GM12878 (cell line): Measurements from ENCODE around the gene SLC36A4. TPM values are rescaled to one million over a fixed set of nuclear protein-coding genes. Genes with fewer than 3 reads are reported as not detected.

ENCODE experiments used
- ATAC-seq: fragments of 200-7000 bp; cut with Tn5 transposase; 3 replicates; pipeline ENCODE4 v1.9.1; 2020; ENCODE audit warnings: mild to moderate bottlenecking, moderate library complexity
- BruUV-seq: library from RNA; stranded (reverse); fragments of 400-500 nt; replicated peaks from 2 replicates; lab custom pipeline; 2021; lab: Mats Ljungman, UMichigan
- CTCF ChIA-PET: fragments of 300-600 bp; sonication (Branson Sonifier 250); formaldehyde crosslinking; extraction: SDS; loops from one replicate; lab custom pipeline; 2021; ENCODE audit warnings: inconsistent platforms; lab: Yijun Ruan, JAX
- POLR2A ChIA-PET: fragments of 350-600 bp; formaldehyde crosslinking; extraction: SDS; loops from one replicate; lab custom pipeline; 2021; ENCODE audit warnings: inconsistent platforms; lab: Charles Lee
- RAD21 ChIA-PET: fragments of 300-600 bp; sonication (Branson Sonifier 250); formaldehyde crosslinking; loops from one replicate; lab custom pipeline; 2023; ENCODE audit warnings: antibody characterized with exemption; ENCODE audit not compliant: unreplicated experiment; lab: Charles Lee
- SMC1A ChIA-PET: fragments of 300-600 bp; sonication (Branson Sonifier 250); formaldehyde crosslinking; loops from one replicate; lab custom pipeline; 2023; ENCODE audit not compliant: unreplicated experiment, uncharacterized antibody; lab: Charles Lee
- DNase-seq: peaks from one replicate; pipeline ENCODE4 v3.0.0-alpha.2; 2011; ENCODE audit warnings: low read depth, low spot score
- FAIRE-seq: peaks from 3 replicates; lab custom pipeline; 2011; peaks lifted over from hg19 to GRCh38; lab: Jason Lieb, UNC
- H2AFZ ChIP-seq: 2 replicates; pipeline ENCODE4 v1.6.0; 2011; ENCODE audit warnings: low read depth, low read length, control low read depth; ENCODE audit not compliant: control insufficient read depth
- H3K27ac ChIP-seq: 2 replicates; pipeline ENCODE4 v1.5.1; 2011; ENCODE audit warnings: control low read depth; ENCODE audit not compliant: control insufficient read depth, insufficient read depth
- H3K27me3 ChIP-seq, 2 experiments: replicated peaks in 1 of 2; 2 replicates each; pipeline versions ENCODE4 v1.6.0 to v1.6.1; 2011; ENCODE audit warnings: low read length in 1 of 2; ENCODE audit not compliant: control insufficient read depth in 2 of 2, insufficient read depth in 2 of 2
- H3K36me3 ChIP-seq, 2 experiments: 2 replicates each; pipeline ENCODE4 v1.5.1; 2011; ENCODE audit warnings: low read length in 1 of 2; ENCODE audit not compliant: control insufficient read depth in 2 of 2, insufficient read depth in 2 of 2
- H3K4me1 ChIP-seq: 2 replicates; pipeline ENCODE4 v1.6.1; 2011; ENCODE audit warnings: mild to moderate bottlenecking, low read length, moderate library complexity, mixed read lengths; ENCODE audit not compliant: control insufficient read depth, insufficient read depth
- H3K4me2 ChIP-seq: 2 replicates; pipeline ENCODE4 v1.6.0; 2011; ENCODE audit warnings: control low read depth; ENCODE audit not compliant: control insufficient read depth, insufficient read depth
- H3K4me3 ChIP-seq: fragments of 200-600 bp; sonication (generic); 2 replicates; pipeline ENCODE4 v1.5.1; 2016
- H3K79me2 ChIP-seq: 2 replicates; pipeline ENCODE4 v1.6.0; 2011; ENCODE audit warnings: low read length; ENCODE audit not compliant: control insufficient read depth, insufficient read depth
- H3K9ac ChIP-seq: 2 replicates; pipeline ENCODE4 v1.8.0; 2011; ENCODE audit warnings: low read length, control low read depth, mixed read lengths; ENCODE audit not compliant: control insufficient read depth, insufficient read depth
- H3K9me3 ChIP-seq: replicated peaks from 3 replicates; pipeline ENCODE4 v1.5.1; 2011; ENCODE audit warnings: mild to moderate bottlenecking, low read length; ENCODE audit not compliant: control insufficient read depth, insufficient read depth
- H4K20me1 ChIP-seq: 2 replicates; pipeline ENCODE4 v1.6.0; 2011; ENCODE audit not compliant: control insufficient read depth, insufficient read depth
- CBFB ChIP-seq: IDR thresholded peaks from 2 replicates; pipeline ENCODE4 v1.6.1; 2016; ENCODE audit warnings: antibody characterized with exemption, low read depth
- E2F4 ChIP-seq: IDR thresholded peaks from 2 replicates; pipeline ENCODE4 v1.6.1; 2012; ENCODE audit warnings: low read depth, low read length, improper control_type of control experiment
- EZH2 ChIP-seq: IDR thresholded peaks from 2 replicates; pipeline ENCODE4 v1.6.1; 2012; ENCODE audit warnings: low read depth, mild to moderate bottlenecking, control low read depth, inconsistent platforms, low read length, borderline replicate concordance; ENCODE audit not compliant: control insufficient read depth
- IKZF2 ChIP-seq, 2 experiments: fragments of 450-650 bp; IDR thresholded peaks; 2 replicates each; pipeline ENCODE4 v1.6.1; 2017; ENCODE audit warnings: mild to moderate bottlenecking in 2 of 2, moderate library complexity in 2 of 2
- IRF4 ChIP-seq: IDR thresholded peaks from 2 replicates; pipeline ENCODE4 v1.6.1; 2011; ENCODE audit warnings: low read depth, low read length
- KAT2A ChIP-seq: conservative IDR thresholded peaks from 2 replicates; pipeline ENCODE4 v1.6.1; 2011; ENCODE audit warnings: low read depth, low read length; ENCODE audit not compliant: control insufficient read depth
- KLF5 ChIP-seq: fragments of 450-650 bp; IDR thresholded peaks from 2 replicates; pipeline ENCODE4 v1.6.1; 2014; ENCODE audit warnings: mild to moderate bottlenecking; ENCODE audit not compliant: partially characterized antibody
- LARP7 ChIP-seq: fragments of 450-650 bp; IDR thresholded peaks from 2 replicates; pipeline ENCODE4 v1.6.1; 2017; ENCODE audit warnings: mild to moderate bottlenecking
- MAX ChIP-seq: IDR thresholded peaks from 2 replicates; pipeline ENCODE4 v1.6.1; 2012; ENCODE audit warnings: low read depth, low read length, improper control_type of control experiment
- MTA3 ChIP-seq: IDR thresholded peaks from 2 replicates; pipeline ENCODE4 v1.6.1; 2012; ENCODE audit warnings: low read length, inconsistent platforms, borderline replicate concordance
- NFXL1 ChIP-seq: fragments of 450-650 bp; IDR thresholded peaks from 2 replicates; pipeline ENCODE4 v1.6.1; 2017; ENCODE audit warnings: antibody characterized with exemption, mild to moderate bottlenecking, borderline replicate concordance
- PAX8 ChIP-seq: fragments of 450-650 bp; IDR thresholded peaks from 2 replicates; pipeline ENCODE4 v1.6.1; 2017; ENCODE audit warnings: mild to moderate bottlenecking, moderate library complexity
- REST ChIP-seq: IDR thresholded peaks from 2 replicates; pipeline ENCODE4 v1.6.1; 2012; ENCODE audit warnings: mild to moderate bottlenecking, low read depth, low read length
- SMC3 ChIP-seq: IDR thresholded peaks from 2 replicates; pipeline ENCODE4 v1.6.1; 2011; ENCODE audit warnings: low read length, improper control_type of control experiment, borderline replicate concordance
- STAT1 ChIP-seq: fragments of 450-650 bp; conservative IDR thresholded peaks from 2 replicates; pipeline ENCODE4 v1.6.1; 2014; ENCODE audit warnings: antibody characterized with exemption, mild to moderate bottlenecking
- ZNF207 ChIP-seq: fragments of 450-650 bp; IDR thresholded peaks from 2 replicates; pipeline ENCODE4 v1.6.1; 2014; ENCODE audit warnings: antibody characterized with exemption, mild to moderate bottlenecking, borderline replicate concordance
- ZNF622 ChIP-seq: fragments of 450-650 bp; IDR thresholded peaks from 2 replicates; pipeline ENCODE4 v1.6.1; 2017; ENCODE audit warnings: mild to moderate bottlenecking, inconsistent platforms
- WGBS: methylation state at CpG from one replicate; pipeline ENCODE4 v1.1.6; 2016; ENCODE audit warnings: low lambda C conversion rate; ENCODE audit not compliant: insufficient replicate concordance, insufficient coverage; ENCODE audit errors: missing lambda C conversion rate; 5-methylcytosine and 5-hydroxymethylcytosine counted together
- in situ Hi-C: fragments of 300-500 bp; cut with MboI; formaldehyde crosslinking; loops from 9 replicates; pipeline ENCODE4 v1.14.3; 2018; ENCODE audit warnings: mixed read lengths
- intact Hi-C: fragments of 100-400 bp; cut with micrococcal nuclease; formaldehyde crosslinking; loops from one replicate; pipeline ENCODE4 v1.14.2; 2022; ENCODE audit not compliant: unreplicated experiment
- polyA plus RNA-seq, 11 experiments: library from polyadenylated mRNA; depleted of rRNA in 4 of 11; unstranded in 6 of 11; stranded (reverse) in 5 of 11; fragments of >200 nt; fragmentation: Nextera tagmentation in 4 of 11; fragmentation: Illumina TruSeq in 1 of 11; extraction: Ambion mirVana in 4 of 11; extraction: Trizol in 1 of 11; gene quantifications; 1 replicate in 1 of 11; 2 replicates in 10 of 11; pipeline versions ENCODE4 v1.2.1 to v1.2.3, GENCODE V29; 2011 to 2016; ENCODE audit warnings: inconsistent platforms in 2 of 11, missing spikeins in 2 of 11, low read depth in 1 of 11
- total RNA-seq, 4 experiments: library from RNA; depleted of rRNA in 3 of 4; stranded (reverse); fragments of >200 nt in 3 of 4; fragmentation: Illumina TruSeq in 1 of 4; extraction: Trizol in 1 of 4; gene quantifications; 2 replicates each; pipeline versions ENCODE4 v1.2.1 to v1.2.3, GENCODE V29; 2013 to 2021
- TF ChIP-seq, protein P1 (sequence below): fragments of 450-650 bp; IDR thresholded peaks from 2 replicates; pipeline ENCODE4 v1.6.1; 2017; ENCODE audit warnings: borderline replicate concordance

Gene SLC36A4
- total and polyA plus RNA-seq, 10 of the 15 experiments (the other 5 are each of a cell fraction or from before 2014, with no cell fraction given), result 1.4 to 12.5 (median 5.2) TPM

GRCh38 chr11:93160156-93160555, 37.6 kb downstream of the SLC36A4 start (continued):
- no peak for TF ChIP-seq REST
- TF ChIP-seq MTA3, result no peak
- no peak for TF ChIP-seq STAT1
- TF ChIP-seq ZNF207, result no peak

DNA sequence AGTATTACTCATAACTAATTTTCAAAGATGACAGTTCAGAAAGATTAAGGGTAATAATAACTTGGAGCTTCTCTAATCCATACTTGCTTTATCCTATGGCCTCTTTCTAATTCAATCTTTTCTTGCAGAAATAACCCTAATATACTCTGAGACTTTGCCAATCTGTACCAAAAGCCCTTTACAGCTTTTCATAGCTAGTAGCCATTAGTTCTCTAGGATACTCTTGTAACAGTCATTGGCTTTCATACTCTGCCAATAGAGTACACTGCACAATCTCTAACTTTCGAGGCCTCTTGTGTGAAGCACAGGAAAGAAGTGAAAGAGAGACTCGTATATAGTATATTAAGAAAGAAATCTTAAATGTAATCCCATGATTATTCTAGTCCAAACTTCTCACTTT, 38.1 kb downstream of the SLC36A4 start:
- ChIA-PET RAD21 (no interaction called here), SMC1A (interaction anchor here (1.2 kb wide), 1 partner anchor 10 kb away, joined by 3 read pairs; no protein-coding TSS in a partner anchor), CTCF (no interaction called here), POLR2A (no interaction called here)
- no peak overlapping the region for H3K9ac ChIP-seq
- H4K20me1 ChIP-seq, result no peaks in the 10 kb centered on the region
- WGBS, result 93% methylated on average over 2 of the region's 2 CpGs
- ATAC-seq, result no peak
- no TSS peak for BruUV-seq
- H3K4me1 ChIP-seq, result no peaks in the 10 kb centered on the region
- H3K27ac ChIP-seq, result no peak overlapping the region
- H3K4me2 ChIP-seq, result no peak overlapping the region
- H3K4me3 ChIP-seq, result no peak overlapping the region
- no peak for DNase-seq
- intact Hi-C loops (no loop called here), in situ Hi-C loops (no loop called here)
- H3K79me2 ChIP-seq, result no peaks in the 10 kb centered on the region
- H3K9me3 ChIP-seq, result no peaks in the 10 kb centered on the region
- H2AFZ ChIP-seq, result no peak overlapping the region
- FAIRE-seq, result no peak
- H3K36me3 ChIP-seq, result no peaks in the 10 kb centered on the region
- H3K27me3 ChIP-seq, result no peaks in the 10 kb centered on the region
- TF ChIP-seq CBFB (no peak), MAX (no peak), E2F4 (no peak), ZNF622 (no peak), LARP7 (no peak), IKZF2 (IDR thresholded peaks at IDR 0.05) (no peak), EZH2 (no peak), KAT2A (no peak), NFXL1 (no peak), PAX8 (no peak), SMC3 (no peak), IRF4 (no peak), KLF5 (no peak)
- TF ChIP-seq, protein P1, sequence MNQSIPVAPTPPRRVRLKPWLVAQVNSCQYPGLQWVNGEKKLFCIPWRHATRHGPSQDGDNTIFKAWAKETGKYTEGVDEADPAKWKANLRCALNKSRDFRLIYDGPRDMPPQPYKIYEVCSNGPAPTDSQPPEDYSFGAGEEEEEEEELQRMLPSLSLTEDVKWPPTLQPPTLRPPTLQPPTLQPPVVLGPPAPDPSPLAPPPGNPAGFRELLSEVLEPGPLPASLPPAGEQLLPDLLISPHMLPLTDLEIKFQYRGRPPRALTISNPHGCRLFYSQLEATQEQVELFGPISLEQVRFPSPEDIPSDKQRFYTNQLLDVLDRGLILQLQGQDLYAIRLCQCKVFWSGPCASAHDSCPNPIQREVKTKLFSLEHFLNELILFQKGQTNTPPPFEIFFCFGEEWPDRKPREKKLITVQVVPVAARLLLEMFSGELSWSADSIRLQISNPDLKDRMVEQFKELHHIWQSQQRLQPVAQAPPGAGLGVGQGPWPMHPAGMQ, result no peak
